ENCODE results near the gene TCHP. TPM values are rescaled to one million over a fixed set of nuclear protein-coding genes. Genes with fewer than 3 reads are reported as not detected.
"Not testable (repeated sequence)": the region's sequence is repeated elsewhere in the genome, so short reads cannot be mapped to it uniquely, and the experiment has no call there.

TCHP gene
- total RNA-seq, 1 donor from 2014 or later, result 16.8 TPM

GRCh38 chr12:109896188-109896587, 3.9 kb upstream of the TCHP start:
- peaks cover 13% of the 10 kb centered on the region for H3K4me1 ChIP-seq

GRCh38 chr12:109897029-109897428, 3.0 kb upstream of the TCHP start:
- ATAC-seq (no peak), DNase-seq (no peak)
- Histone ChIP-seq H3K4me3 (no peak overlapping the region), H3K36me3 (no peaks in the 10 kb centered on the region), H3K4me1 (peaks cover 21% of the 10 kb centered on the region), H3K27me3 (ENCODE audit: low read depth) (no peaks in the 10 kb centered on the region), H3K9me3 (no peaks in the 10 kb centered on the region), H3K27ac (no peak overlapping the region)
- TF ChIP-seq CTCF (IDR thresholded peaks at IDR 0.05), result no peak
- intact Hi-C loops (cut with DNase I), result no loop called here

More at GRCh38 chr12:109896188-109896587, 3.9 kb upstream of the TCHP start:
- Histone ChIP-seq H3K27me3 (ENCODE audit: low read depth) (no peaks in the 10 kb centered on the region), H3K4me3 (no peak overlapping the region), H3K27ac (no peak overlapping the region), H3K9me3 (no peaks in the 10 kb centered on the region), H3K36me3 (no peaks in the 10 kb centered on the region)
- no peak for TF ChIP-seq CTCF (IDR thresholded peaks at IDR 0.05)
- intact Hi-C loops (cut with DNase I), result no loop called here
- no peak for ATAC-seq
- DNase-seq, result no peak

GRCh38 chr12:109899345-109899744, 729 bp upstream of the TCHP start:
- H3K27me3 ChIP-seq (ENCODE audit: low read depth); H3K9me3 ChIP-seq; DNase-seq; ATAC-seq; intact Hi-C loops (cut with DNase I): not testable (repeated sequence)
- Histone ChIP-seq H3K36me3 (peaks cover 16% of the 10 kb centered on the region), H3K4me1 (peaks cover 21% of the 10 kb centered on the region), H3K27ac (peak overlapping the region; percentile 88), H3K4me3 (peak overlapping the region; percentile 96)

GRCh38 chr12:109900752-109901580, 892 bp downstream of the TCHP start:
- TF ChIP-seq CTCF (IDR thresholded peaks at IDR 0.05), result no peak

GRCh38 chr12:109902891-109903418, 2.9 kb downstream of the TCHP start:
- no peak for TF ChIP-seq CTCF (IDR thresholded peaks at IDR 0.05)
- peaks cover 52% of the 10 kb centered on the region for H3K36me3 ChIP-seq
- no peak overlapping the region for H3K4me3 ChIP-seq
- H3K27me3 ChIP-seq (ENCODE audit: low read depth), result no peaks in the 10 kb centered on the region
- no peak for DNase-seq
- no peak for ATAC-seq
- peaks cover 21% of the 10 kb centered on the region for H3K4me1 ChIP-seq
- no peak overlapping the region for H3K27ac ChIP-seq
- intact Hi-C loops (cut with DNase I), result no loop called here
- H3K9me3 ChIP-seq, result no peaks in the 10 kb centered on the region

More at GRCh38 chr12:109900752-109901580, 892 bp downstream of the TCHP start:
- Histone ChIP-seq H3K27ac (peak overlapping the region; percentile 88), H3K4me1 (peaks cover 21% of the 10 kb centered on the region), H3K9me3 (no peaks in the 10 kb centered on the region), H3K4me3 (peak overlapping the region; percentile 96), H3K36me3 (peaks cover 32% of the 10 kb centered on the region), H3K27me3 (ENCODE audit: low read depth) (no peaks in the 10 kb centered on the region)
- ATAC-seq, result peak; percentile 15 to 24
- intact Hi-C loops (cut with DNase I), result no loop called here
- DNase-seq, result no peak

- ATAC-seq, result no peak
- peaks cover 75% of the 10 kb centered on the region for H3K36me3 ChIP-seq
- H3K27ac ChIP-seq, result no peak overlapping the region
- no peaks in the 10 kb centered on the region for H3K9me3 ChIP-seq
- no peak for TF ChIP-seq CTCF (IDR thresholded peaks at IDR 0.05)
- no peak for DNase-seq
- no peaks in the 10 kb centered on the region for H3K27me3 ChIP-seq (ENCODE audit: low read depth)
- intact Hi-C loops (cut with DNase I), result no loop called here
- peaks cover 14% of the 10 kb centered on the region for H3K4me1 ChIP-seq
- no peak overlapping the region for H3K4me3 ChIP-seq
Measured at GRCh38 chr12:109905301-109905700, 5.2 kb downstream of the TCHP start.

Measured in lower lobe of right lung (tissue), 2 donors.